HG02588 (cell line): ENCODE measurements around the gene SP140.
"Not testable (repeated sequence)": the region's sequence is repeated elsewhere in the genome, so short reads cannot be mapped to it uniquely, and the experiment has no call there.

Experiments used
- ATAC-seq: cut with Tn5 transposase; IDR thresholded peaks from one replicate; pipeline ENCODE4 v1.9.1; 2021; ENCODE audit warnings: mild to moderate bottlenecking, moderate library complexity; ENCODE audit not compliant: unreplicated experiment

SP140 gene

DNA sequence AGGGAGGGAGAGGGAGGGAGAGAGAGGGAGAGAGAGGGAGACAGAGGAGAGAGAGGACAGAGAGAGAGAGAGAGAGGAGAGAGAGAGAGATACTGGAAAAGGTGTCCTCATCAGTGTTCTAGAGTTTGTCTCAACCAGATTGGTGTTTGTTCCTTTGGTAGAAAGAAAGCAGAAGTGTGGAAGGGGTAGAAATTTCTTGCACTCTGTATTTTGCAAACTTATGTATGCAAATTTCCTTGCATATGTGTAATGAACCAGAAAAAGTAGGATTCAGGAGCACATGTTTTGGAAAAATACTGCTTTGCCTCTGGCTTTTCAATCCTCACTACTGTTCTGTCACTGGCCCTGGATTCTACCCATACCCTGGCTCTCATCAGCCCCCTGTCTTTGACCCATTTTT lies 1.1 kb upstream of the SP140 start:
- ATAC-seq = no peak

DNA sequence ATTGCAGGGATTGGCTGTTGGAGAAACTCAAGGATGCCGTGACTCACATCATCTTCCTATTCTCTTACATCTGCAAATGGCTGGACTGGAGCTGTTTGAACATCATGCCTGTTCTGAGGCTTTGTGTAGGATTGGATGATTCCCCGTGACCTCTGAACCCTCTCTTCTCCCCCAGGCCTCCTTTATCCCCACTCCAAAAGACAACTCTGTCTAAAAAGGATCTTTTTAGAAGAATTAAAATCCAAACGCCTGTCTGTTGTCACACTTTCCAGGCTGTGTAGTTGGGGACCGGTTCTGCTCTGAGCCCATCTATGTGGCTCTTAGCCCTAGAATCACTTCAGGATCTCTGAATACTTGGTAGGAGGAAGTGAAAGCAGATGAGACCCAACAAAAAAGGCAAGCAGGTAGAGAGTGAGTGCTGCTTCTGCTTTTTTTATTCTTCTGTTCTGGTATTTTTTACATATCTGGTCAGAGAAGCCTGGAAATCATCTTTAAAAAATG lies 565 bp downstream of the SP140 start:
- ATAC-seq = peak; percentile 77

DNA sequence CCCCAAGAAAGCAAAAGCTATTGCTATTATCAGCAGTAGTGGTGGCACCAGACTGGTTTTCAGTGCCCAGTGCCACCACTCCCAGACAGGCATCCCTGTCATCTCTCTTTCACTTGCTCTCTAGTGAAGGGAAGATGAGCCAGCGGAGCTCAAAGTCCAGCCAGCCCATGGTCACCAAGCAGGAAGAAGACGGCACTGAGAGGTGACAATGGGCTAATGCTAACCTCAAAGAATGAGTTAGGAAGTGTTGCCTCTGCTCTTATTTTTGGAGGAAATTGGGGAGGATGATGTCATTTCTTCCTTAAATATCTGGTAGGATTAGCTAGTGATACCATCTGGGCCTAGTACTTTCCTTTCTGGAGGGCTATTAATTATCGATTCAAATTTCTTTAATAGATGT lies 1.7 kb downstream of the SP140 start:
- ATAC-seq = no peak

DNA sequence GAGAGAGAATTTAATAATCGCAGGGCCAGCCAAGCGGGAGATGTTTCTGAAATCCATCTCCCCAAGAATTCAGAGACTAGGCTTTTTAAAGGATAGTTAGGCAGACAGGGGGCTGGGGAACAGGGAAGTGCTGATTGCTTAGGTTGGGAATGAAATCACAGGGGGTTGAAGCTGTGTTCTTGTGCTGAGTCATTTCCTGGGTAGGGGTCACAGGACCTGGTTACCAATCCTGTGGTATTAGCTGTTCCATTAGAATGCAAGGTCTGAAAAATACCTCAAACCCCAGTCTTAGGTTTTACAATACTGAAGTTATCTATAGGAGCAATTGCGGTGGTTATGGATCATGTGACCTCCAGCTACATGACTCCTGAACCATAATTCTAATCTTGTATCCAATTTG lies 4.6 kb downstream of the SP140 start:
- ATAC-seq = no peak

DNA sequence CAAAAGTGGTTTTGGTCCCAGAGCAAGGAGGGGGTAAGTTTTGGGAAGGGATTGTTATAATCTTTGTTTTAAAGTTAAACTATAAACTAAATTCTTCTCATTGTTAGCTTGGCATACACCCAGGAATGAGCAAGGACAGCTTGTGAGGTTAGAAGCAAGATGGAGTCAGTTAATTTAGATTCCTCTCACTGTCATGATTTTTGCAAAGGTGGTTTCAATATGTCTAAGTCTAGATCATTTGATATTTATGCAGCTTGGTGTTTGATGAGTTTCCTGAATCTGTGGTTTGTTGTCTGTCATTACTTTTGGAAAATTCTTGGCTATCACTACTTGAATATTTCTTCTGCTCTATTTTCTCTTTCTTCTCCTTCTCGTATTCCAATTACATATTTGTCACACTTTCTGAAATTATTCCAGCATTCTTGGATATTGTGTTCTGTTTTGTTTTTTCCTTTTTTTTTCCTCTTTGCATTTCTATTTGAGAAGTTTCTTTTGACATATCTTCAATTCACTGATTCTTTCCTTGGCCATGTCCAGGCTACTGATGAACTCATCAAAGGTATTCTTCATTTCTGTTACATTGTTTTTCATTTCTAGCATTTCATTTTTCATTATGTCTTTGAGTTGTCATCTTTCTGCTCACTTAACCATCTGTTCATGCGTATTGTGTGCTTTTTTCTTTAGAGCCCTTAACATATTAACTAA lies 5.1 kb downstream of the SP140 start:
- no peak for ATAC-seq

DNA sequence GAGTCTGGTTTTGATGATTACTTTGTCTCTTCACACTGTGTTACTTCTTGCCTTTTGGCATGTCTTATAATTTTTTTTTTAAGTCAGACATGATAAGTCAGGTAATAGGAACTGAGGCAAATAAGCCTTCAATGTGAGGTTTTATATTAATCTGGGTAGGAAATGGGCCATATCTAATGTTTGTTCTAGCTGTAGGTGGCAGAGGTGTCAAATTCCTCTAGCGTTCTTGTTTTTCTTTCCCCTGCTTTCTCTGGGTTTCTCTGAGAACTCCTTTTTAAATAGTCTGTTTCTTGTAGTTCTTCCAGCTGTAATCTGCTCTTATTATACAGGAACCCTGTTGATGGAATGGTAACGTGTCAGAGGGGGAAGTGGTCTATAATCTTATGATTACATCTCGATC lies 5.7 kb downstream of the SP140 start:
- no peak for ATAC-seq

DNA sequence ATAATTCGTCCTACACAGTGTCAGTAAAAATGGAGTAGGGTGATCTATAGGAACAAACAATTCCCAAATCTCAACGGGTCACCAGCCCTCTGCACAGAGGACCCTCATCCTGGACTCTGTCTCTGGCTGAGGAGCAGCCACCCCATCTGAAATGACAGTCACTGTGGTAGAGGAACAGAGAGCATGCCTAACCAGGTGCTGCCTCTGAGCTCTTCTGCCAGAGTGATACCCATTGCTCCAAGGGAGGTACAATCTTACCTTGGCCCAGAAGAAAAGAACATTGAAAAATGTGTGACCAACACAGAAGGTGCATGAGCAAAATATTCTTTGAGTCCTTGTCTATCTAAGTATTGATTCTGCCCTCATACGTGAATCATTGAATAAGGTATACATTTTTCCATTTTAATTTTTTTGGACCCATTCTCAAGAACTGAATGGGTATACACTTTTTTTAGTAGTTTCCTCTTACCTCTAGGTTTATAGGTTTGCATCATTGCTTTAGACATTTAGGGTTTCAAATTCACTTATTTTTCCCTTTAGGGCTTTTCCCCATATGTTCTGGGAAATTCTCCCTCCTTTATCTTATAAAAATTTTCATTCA lies 8.7 kb downstream of the SP140 start:
- ATAC-seq = peak; percentile 54

DNA sequence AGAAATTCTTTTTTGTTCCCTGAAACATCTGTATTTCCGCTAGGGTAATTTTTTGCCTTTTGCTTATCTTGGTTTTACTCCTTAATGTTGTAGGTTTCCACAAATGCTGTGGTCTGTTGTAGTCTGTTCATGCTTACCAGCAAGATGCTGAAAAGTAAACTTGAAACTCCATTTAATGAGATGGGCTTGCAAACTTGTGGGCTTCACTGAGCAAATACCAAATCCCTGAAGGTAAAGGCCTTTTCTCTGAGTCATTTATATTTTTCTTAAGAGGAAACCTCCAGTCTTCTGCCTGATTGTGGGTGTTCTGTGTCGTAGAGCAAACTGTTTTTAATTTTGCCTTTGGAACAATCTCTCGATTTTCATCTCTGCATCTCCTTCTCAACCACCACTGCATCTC lies 9.3 kb downstream of the SP140 start:
- peak; percentile 63 for ATAC-seq

DNA sequence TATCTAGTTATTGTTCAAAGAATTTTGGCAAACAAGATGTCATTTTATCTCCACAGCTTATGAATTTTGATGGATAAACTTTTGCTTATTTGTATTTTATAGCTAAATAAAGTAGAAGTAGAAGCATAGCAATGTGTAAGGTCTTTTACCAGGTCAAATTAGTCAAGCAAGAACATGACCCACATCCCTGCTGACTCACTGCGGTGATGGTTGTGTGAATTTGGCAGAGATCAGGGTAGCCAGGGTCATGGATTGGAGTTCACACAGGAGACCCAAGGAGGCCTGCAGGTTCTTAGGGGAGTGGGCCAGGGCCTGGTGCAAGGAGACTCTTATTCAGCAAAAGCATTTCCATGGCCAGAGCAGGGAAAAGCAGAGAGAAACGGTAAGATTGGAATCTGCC lies 18.7 kb downstream of the SP140 start:
- no peak for ATAC-seq

DNA sequence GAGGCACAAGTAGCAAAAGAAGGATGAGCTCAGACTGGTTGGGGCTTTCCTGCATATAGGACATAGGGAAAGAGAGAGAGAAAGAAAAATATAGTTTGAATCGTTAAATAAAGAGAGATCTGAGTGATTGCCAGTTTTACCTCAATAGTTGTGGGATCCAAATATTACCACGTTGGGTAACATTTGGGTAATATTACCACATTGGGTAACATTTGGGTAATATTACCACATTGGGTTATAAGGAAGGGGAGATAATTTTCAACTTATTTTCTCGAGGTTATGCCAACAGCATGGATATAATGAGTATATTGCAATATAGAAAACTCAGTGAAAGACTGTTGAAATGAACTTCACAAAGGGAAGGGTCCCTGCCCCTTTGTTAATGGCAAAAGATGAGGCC lies 20.7 kb downstream of the SP140 start:
- no peak for ATAC-seq

DNA sequence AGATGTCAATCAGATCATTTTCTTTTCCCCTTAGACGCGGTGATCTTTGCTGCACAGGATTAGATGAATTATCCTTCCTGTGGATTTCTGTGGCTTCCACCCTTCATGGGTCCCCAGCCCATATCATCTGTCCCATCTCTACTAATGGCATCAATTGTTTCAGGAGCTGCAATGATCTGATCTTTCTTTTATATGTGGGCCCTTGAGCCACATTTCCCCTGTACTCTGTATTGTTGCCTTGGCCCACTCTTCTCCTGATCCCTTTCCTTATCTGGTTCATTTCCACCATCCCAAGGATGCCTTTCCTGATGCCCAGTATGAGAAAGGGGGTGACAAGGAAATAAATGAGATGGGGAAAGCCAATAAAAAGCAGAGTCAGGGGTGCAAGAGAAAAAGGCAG lies 24.7 kb downstream of the SP140 start:
- ATAC-seq = no peak

DNA sequence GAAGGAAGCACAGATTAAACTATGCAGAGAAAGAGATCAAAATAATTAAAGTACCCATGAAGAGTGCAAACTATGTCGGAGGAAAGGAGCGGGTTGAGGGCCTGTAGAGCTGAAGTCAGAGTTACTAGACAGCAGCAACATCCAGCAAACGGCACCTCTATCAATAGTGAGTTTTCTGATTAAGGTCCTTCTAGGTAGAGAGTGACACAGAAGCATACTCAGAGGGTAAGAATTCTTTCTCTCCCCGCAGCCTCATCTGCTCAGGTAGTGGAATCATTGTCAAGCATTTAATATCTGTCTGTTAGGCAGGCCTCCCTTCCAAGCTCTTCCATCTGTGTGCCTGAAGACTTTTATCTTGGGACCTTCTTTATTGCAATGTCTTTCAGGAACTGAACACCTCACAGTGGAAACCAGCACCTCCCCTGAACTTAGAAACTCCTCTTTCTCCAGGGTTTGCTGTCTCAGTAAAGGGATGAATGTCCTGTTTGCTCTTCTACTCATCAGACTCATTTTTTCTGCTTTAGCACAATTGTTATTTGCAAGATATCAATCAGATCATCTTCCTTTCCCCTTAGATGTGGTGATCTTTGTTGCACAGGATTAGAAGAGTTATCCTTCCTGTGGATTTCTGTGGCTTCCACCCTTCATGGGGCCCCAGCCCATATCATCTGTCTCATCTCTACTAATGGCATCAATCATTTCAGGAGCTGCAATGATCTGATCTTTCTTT lies 28.8 kb downstream of the SP140 start:
- ATAC-seq = no peak

DNA sequence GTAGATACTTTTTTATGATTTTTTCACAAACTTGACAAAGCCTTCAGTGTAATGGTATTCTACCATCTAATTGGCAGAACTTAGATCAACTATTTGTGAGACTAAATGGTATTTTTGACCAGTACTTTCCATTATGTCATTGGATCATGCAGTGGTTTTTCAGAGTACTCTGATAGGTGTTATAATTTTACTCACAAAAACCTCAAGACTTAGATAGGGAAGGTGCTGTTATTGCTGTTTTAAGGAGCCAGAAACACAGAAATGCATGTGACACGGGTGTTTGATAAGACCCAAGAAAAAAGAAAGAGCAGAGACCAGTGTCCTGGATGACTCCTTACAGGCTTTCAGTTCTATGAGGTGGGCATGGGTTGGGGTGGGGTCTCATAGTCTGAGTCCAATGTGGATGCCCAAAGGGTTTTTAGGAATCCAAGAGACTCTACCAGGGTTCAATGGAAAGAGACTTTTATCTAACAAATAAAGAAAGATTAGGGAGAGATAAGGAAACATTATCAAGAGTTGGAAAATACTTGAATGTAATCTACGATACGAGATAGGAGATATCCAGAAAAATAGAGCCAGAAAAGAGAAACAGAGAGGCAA lies 31.3 kb downstream of the SP140 start:
- no peak for ATAC-seq

DNA sequence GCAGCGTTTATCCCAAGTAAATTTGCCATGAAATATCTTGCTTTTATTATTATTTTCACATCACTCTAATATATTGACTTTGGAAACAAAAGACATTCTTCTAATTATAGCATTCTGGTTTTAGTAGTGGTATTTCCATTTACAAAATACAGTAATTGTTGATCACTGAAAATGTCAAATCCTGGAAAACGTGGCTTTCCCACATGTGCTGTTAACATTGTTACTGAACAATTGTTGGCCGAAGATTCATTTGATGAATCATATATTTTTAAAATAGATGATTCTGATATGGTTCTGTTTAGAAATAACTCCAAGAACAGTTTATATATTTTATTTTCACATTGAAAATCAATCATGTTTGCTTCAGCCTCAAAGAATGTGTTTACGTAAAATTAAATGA lies 32.9 kb downstream of the SP140 start:
- no peak for ATAC-seq

DNA sequence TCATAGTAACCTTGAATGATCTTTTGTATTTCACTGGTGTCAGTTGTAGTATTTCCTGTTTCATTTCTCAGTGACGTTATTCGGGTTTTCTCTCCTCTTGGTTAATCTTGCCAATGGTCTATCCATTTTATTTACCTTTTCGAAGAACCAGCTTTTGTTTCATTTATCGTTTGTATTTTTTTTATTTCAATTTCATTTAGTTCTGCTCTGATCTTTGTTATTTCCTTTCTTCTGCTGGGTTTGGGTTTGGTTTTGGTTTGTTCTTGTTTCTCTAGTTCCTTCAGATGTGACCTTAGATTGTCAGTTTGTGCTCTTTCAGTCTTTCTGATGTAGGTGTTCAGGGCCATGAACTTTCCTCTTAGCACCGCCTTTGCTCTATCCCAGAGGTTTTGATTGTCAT lies 36.7 kb downstream of the SP140 start:
- ATAC-seq = no peak

DNA sequence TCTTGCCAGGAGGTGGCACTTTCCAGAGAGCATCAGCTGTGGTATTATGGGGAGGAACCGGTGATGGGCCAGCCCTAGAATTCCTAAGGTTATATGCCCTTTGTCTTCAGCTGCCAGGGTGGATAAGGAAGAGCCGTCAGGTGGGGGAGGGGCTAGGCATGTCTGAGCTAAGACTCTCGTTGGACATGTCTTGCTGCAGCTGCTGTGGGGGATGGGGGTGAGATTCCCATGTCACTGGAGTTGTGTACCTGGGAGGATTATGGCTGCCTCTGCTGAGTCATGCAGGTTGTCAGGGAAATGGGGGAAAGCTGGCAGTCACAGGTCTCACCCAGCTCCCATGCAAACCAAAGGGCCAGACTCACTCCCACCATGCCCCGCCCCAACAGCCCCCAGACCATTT lies 39.4 kb downstream of the SP140 start:
- ATAC-seq = not testable (repeated sequence)

DNA sequence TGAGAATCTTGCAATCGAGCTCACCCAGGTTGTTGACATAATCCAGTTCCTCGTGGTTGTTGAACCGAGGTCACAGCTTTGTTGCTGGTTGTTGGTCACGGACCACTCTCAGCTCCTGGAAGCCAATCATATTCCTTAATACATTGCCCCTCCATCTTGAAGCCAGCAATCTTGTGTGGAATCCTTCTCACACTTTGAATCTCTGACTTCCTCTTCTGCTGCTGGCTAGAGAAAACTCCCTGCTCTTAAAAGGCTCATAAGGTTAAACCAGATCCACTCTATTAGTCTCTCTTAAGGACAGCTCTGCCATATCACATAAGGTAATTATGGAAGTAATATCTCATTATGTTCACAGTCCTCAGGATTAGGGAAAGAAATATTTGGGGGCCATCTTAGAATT lies 41.1 kb downstream of the SP140 start:
- ATAC-seq = no peak

DNA sequence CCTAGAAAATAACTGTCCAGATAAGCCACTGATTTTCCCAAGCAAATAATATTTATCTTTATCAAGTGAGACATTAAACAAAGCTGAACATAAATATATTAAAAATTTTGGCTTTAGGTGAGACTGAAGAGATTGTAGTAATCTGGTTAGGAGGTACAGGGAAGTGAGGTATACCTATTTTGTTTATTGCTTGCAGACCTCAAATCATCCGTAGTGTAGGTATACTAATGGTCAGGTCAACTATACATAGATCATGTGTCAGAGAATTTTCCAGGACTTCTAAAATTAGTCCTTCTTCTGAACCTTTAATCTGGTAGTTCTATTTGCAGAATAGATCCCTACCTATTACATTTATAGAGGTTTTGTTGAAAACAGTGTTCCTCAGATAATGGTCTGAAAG lies 41.5 kb downstream of the SP140 start:
- peak; percentile 19 for ATAC-seq

DNA sequence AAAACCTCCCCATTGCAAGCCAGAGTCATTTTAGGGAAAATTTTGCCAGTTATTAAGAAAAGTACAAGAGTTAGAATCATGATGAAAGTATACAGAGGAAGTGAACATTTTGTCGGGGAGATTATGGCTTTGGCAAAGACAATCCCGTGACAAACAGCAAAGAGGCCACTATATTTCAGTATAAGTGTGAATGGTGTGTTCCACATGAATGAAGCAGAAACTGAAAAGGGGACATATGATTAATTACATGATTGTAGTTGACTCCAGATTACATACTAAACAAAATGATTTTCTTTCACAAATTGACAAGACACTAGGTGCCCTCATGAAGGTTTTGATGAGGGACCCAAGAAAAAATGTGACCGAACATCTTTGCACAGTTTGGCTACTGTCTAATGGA lies 42.0 kb downstream of the SP140 start:
- ATAC-seq = peak; percentile 56

DNA sequence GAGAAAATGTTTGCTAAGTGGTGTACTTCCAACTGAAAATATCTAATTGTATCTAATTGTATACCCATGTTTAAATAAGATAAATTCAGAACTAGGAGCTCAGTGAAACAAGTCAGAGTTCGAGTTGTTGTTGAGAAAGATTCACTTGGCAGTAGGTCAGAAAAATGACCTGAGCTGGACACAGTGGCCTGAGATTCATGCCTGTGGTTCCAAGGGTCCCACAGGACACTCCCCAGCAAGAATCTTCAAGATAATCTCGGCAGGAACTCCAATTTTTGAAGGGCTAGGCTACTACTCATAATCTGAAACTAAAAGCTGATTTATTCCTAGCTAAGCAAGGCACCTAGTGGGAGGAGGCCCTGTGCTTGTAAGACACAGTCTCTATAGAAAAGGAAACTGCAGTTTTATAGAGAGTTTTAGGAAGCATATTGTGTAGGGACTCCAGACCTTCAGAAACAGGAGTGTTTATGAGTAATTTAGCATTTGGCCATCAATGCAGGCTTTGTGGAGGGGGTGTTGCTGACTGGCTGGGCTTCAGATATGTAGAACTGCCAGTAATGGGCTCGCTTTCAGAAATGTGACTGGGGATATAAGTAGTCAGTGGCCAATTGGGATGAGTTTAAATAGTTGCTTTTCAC lies 43.2 kb downstream of the SP140 start:
- peak; percentile 63 for ATAC-seq

DNA sequence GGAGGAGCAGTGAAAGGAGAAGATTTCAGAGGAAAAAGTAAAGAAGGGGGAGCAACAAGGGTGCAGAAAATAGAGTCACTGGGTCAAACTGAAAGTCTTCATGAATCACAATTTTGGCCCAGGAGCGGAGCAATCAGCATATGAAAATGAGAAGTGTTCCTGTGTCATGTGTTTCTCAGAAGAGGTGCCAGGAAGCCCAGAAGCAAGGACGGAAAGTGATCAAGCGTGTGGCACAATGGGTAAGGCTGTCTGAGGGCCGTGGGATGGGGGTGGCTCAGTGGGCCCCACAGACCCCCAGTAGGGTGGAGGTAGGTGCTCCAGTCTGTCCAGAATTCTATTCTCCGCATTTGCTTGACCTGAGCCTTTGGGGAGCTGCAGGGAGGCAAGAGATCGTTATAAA lies 44.2 kb downstream of the SP140 start:
- ATAC-seq = no peak
